Measurements from ENCODE around the gene SLC25A1. TPM values are rescaled to one million over a fixed set of nuclear protein-coding genes. Genes with fewer than 3 reads are reported as not detected.

SLC25A1 gene
- total RNA-seq, 2 donors from 2014 or later, result 111 to 119 TPM

DNA sequence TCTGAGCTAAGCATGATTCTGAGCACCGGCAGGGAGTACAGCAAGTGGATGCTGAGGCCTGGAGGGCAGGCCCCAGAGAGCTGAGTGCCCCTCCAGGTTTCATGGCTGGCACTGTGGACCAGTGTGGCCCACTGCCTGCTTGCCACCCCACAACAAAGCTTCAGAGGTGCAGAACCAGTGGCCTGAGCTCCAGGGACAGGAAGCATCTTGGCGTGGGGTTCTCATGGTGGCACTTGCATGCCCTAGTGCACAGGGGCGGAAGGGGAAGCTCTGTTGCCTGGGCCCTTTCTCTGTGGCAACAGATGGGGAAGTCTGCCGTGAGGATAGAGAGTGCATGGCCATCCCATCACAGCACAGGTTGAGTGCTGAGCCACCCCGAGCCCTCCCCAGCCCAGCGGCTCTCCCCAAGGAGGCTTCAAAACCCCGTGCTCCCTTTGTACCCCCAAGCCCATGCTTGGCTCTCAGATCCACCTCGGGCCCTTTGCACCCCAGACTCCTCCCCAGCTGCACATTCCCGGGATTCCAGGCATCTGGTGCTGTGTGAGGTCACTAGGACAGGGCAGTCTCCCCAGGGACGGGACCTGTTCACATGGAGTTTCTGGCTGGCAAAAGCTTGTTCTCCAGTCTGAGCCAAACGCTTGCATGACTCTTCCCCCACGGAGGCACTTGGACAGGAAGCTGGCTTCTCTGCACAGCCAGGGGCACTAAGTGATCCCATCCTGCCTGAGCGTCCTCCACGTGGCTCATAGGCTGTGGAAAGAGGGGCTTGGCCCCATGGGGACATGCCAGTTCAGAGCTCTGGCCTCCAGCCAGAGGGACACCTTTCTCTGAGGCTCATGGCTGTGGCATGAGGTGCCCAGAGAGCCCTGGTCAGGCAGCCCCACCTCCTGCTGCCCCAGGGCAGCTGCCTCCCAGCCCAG is 4.2 kb downstream of the SLC25A1 start:
- H3K27me3 Mint-ChIP-seq (ENCODE audit: insufficient read depth), result peaks cover 26% of the 10 kb centered on the region
- TF ChIP-seq, protein P1, sequence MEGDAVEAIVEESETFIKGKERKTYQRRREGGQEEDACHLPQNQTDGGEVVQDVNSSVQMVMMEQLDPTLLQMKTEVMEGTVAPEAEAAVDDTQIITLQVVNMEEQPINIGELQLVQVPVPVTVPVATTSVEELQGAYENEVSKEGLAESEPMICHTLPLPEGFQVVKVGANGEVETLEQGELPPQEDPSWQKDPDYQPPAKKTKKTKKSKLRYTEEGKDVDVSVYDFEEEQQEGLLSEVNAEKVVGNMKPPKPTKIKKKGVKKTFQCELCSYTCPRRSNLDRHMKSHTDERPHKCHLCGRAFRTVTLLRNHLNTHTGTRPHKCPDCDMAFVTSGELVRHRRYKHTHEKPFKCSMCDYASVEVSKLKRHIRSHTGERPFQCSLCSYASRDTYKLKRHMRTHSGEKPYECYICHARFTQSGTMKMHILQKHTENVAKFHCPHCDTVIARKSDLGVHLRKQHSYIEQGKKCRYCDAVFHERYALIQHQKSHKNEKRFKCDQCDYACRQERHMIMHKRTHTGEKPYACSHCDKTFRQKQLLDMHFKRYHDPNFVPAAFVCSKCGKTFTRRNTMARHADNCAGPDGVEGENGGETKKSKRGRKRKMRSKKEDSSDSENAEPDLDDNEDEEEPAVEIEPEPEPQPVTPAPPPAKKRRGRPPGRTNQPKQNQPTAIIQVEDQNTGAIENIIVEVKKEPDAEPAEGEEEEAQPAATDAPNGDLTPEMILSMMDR (conservative IDR thresholded peaks at IDR 0.05), result no peak
- 72 to 75% methylated on average over 11 to 14 of the region's 14 CpGs for WGBS, 2 experiments (ENCODE audit: insufficient coverage in 1 of 2, insufficient read length in 1 of 2)
- no peak overlapping the region for H3K27ac Mint-ChIP-seq
- peak; percentile 70 for DNase-seq
- peaks cover 25% of the 10 kb centered on the region for H3K4me1 Mint-ChIP-seq
- no peaks in the 10 kb centered on the region for H3K9me3 Mint-ChIP-seq
- Histone ChIP-seq H3K9ac (ENCODE audit: extremely low read depth, low read length, poor library complexity, severe bottlenecking) (no peak overlapping the region), H3K27ac (ENCODE audit: low read depth, low read length) (peak overlapping the region; percentile 16), H3K4me1 (ENCODE audit: control insufficient read depth, insufficient read depth, low read length) (peaks cover 13% of the 10 kb centered on the region), H3K27me3 (ENCODE audit: control insufficient read depth, insufficient read depth, low read length, poor library complexity, severe bottlenecking) (peaks cover 17% of the 10 kb centered on the region), H3K36me3 (ENCODE audit: control insufficient read depth, insufficient read depth, low read length) (no peaks in the 10 kb centered on the region), H3K4me3 (ENCODE audit: low read length) (no peak overlapping the region), H3K9me3 (ENCODE audit: control insufficient read depth, low read length) (no peaks in the 10 kb centered on the region)
- H3K4me3 Mint-ChIP-seq, result no peak overlapping the region
- peaks cover 8% of the 10 kb centered on the region for H3K36me3 Mint-ChIP-seq (ENCODE audit: low read depth)

- no peak overlapping the region for H3K9ac ChIP-seq (ENCODE audit: extremely low read depth, low read length, poor library complexity, severe bottlenecking)
- TF ChIP-seq, protein P1 (conservative IDR thresholded peaks at IDR 0.05), result no peak
- H3K36me3 ChIP-seq (ENCODE audit: control insufficient read depth, insufficient read depth, low read length), result no peaks in the 10 kb centered on the region
- H3K4me1 ChIP-seq (ENCODE audit: control insufficient read depth, insufficient read depth, low read length), result peaks cover 13% of the 10 kb centered on the region
- WGBS, 2 experiments (ENCODE audit: insufficient coverage in 1 of 2, insufficient read length in 1 of 2), result 91 to 94% methylated on average over 12 to 19 of the region's 19 CpGs
- Mint-ChIP-seq H3K36me3 (ENCODE audit: low read depth) (peaks cover 8% of the 10 kb centered on the region), H3K4me3 (peak overlapping the region; percentile 84), H3K27me3 (ENCODE audit: insufficient read depth) (peaks cover 36% of the 10 kb centered on the region), H3K27ac (peak overlapping the region; percentile 95), H3K4me1 (peaks cover 32% of the 10 kb centered on the region), H3K9me3 (no peaks in the 10 kb centered on the region)
- H3K4me3 ChIP-seq (ENCODE audit: low read length), result peak overlapping the region; percentile 96
- H3K27me3 ChIP-seq (ENCODE audit: control insufficient read depth, insufficient read depth, low read length, poor library complexity, severe bottlenecking), result peaks cover 28% of the 10 kb centered on the region
- H3K9me3 ChIP-seq (ENCODE audit: control insufficient read depth, low read length), result no peaks in the 10 kb centered on the region
- DNase-seq, result no peak
- no peak overlapping the region for H3K27ac ChIP-seq (ENCODE audit: low read depth, low read length)
Measured at GRCh38 chr22:19173047-19174035, 5.2 kb downstream of the SLC25A1 start.
